Osteocyte (in vitro differentiated cells): ENCODE measurements around the gene NALCN. TPM values are rescaled to one million over a fixed set of nuclear protein-coding genes. Genes with fewer than 3 reads are reported as not detected.

Experiments used
- DNase-seq: peaks from one replicate; pipeline ENCODE4 v3.0.0; 2021; ENCODE audit warnings: mixed read lengths; ENCODE audit not compliant: unreplicated experiment; ENCODE audit errors: extremely low spot score
- H3K27ac Mint-ChIP-seq: one replicate; pipeline ENCODE4 v1.8.0; 2021; ENCODE audit warnings: mild to moderate bottlenecking, mixed read lengths; ENCODE audit not compliant: unreplicated experiment
- H3K27me3 Mint-ChIP-seq: one replicate; pipeline ENCODE4 v1.8.0; 2021; ENCODE audit warnings: mixed read lengths; ENCODE audit not compliant: unreplicated experiment
- H3K36me3 Mint-ChIP-seq: one replicate; pipeline ENCODE4 v1.8.0; 2021; ENCODE audit warnings: mixed read lengths; ENCODE audit not compliant: unreplicated experiment
- H3K4me1 Mint-ChIP-seq: one replicate; pipeline ENCODE4 v1.8.0; 2021; ENCODE audit warnings: mixed read lengths; ENCODE audit not compliant: unreplicated experiment
- H3K4me3 Mint-ChIP-seq: one replicate; pipeline ENCODE4 v1.8.0; 2021; ENCODE audit warnings: mild to moderate bottlenecking, moderate library complexity, mixed read lengths; ENCODE audit not compliant: unreplicated experiment
- H3K9me3 Mint-ChIP-seq: one replicate; pipeline ENCODE4 v1.8.0; 2021; ENCODE audit warnings: mixed read lengths; ENCODE audit not compliant: unreplicated experiment
- total RNA-seq: library from RNA; stranded (reverse); gene quantifications from 2 replicates; pipeline ENCODE4 v1.2.1, GENCODE V29; 2021
- TF ChIP-seq, protein P1 (sequence below): fragments of 200-600 bp; sonication (generic); IDR thresholded peaks from 2 replicates; pipeline ENCODE4 v1.5.0; 2021; ENCODE audit warnings: antibody characterized with exemption, mild to moderate bottlenecking, moderate library complexity

Gene NALCN
- total RNA-seq, 1 donor from 2014 or later = 58.8 TPM

DNA sequence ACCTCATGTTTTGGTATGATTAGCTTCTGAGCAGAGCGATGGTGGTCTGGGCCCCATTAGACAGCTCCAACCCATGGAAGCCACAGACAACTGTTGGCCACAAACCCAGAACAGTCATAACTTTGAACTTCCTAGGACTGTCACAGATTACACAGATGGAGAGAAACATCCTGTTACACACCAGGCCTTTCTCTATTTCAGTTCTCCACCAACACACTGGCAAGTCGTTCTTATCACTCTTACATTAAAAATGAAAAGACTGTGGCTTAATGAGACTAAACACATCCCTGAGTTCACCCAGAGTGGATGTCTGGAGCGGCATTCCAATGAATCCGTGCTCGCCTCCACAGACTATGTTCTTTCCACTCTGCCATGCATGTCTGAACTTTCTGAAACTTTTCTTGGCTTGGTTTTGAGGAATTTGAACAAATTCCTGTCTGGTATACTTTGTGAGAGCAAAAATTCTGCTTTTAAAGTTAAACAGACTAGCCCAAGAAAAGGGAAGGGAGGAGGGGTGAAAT, 109.1 kb downstream of the NALCN start:
- Mint-ChIP-seq H3K27ac (peak overlapping the region; percentile 96), H3K9me3 (no peaks in the 10 kb centered on the region), H3K4me1 (peaks cover 69% of the 10 kb centered on the region), H3K27me3 (no peaks in the 10 kb centered on the region), H3K4me3 (peak overlapping the region; percentile 27), H3K36me3 (peaks cover 1% of the 10 kb centered on the region)
- TF ChIP-seq, protein P1, sequence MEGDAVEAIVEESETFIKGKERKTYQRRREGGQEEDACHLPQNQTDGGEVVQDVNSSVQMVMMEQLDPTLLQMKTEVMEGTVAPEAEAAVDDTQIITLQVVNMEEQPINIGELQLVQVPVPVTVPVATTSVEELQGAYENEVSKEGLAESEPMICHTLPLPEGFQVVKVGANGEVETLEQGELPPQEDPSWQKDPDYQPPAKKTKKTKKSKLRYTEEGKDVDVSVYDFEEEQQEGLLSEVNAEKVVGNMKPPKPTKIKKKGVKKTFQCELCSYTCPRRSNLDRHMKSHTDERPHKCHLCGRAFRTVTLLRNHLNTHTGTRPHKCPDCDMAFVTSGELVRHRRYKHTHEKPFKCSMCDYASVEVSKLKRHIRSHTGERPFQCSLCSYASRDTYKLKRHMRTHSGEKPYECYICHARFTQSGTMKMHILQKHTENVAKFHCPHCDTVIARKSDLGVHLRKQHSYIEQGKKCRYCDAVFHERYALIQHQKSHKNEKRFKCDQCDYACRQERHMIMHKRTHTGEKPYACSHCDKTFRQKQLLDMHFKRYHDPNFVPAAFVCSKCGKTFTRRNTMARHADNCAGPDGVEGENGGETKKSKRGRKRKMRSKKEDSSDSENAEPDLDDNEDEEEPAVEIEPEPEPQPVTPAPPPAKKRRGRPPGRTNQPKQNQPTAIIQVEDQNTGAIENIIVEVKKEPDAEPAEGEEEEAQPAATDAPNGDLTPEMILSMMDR = no peak
- no peak for DNase-seq

GRCh38 chr13:101306773-101307172, 109.5 kb downstream of the NALCN start:
- no peak overlapping the region for H3K4me3 Mint-ChIP-seq
- H3K27me3 Mint-ChIP-seq = no peaks in the 10 kb centered on the region
- H3K9me3 Mint-ChIP-seq = no peaks in the 10 kb centered on the region
- peaks cover 70% of the 10 kb centered on the region for H3K4me1 Mint-ChIP-seq
- peaks cover 1% of the 10 kb centered on the region for H3K36me3 Mint-ChIP-seq
- no peak for DNase-seq
- H3K27ac Mint-ChIP-seq = peak overlapping the region; percentile 96
- TF ChIP-seq, protein P1 = no peak

DNA sequence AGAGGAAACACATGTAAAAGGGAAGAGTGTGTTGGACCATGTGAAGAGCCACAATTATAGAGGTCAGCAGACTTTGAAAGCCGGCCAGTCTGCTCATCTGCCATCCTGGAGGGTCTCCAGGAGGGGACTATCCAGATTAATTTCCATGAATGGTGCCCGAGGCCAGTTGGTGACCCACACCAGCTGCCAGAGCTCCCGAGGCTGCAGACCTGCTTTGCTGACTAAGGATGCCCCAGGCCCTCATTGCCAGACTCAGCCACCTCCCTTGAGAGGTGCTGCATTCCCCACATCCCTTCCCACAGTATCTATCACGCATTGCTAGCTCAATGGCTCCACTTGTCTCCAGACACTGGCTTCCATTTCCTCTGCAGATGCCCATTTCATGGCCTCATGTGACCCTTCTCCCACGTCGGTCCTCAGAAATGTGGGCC, 110.3 kb downstream of the NALCN start:
- TF ChIP-seq, protein P1 = no peak
- peak; percentile 84 for DNase-seq
- Mint-ChIP-seq H3K27me3 (no peaks in the 10 kb centered on the region), H3K27ac (peak overlapping the region; percentile 96), H3K9me3 (no peaks in the 10 kb centered on the region), H3K4me3 (no peak overlapping the region), H3K4me1 (peaks cover 70% of the 10 kb centered on the region), H3K36me3 (peaks cover 3% of the 10 kb centered on the region)

DNA sequence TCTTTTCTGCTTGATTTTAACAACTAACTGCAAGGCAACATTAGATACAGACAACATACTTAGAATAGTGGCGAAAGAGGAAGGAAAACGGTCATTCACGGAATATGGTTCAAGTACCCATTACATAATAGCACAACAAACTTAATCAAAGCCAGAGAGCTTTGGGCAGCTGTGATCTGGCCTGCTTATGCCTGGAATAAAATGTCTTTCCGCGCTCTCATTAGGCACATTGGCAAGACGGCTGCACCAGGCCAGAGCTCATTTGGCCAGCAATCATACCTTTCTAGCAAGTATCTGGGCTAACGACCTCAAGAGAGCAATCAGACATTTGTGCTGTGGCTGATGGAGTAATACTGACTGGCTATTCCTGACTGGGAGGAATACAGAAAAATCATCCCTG, 112.8 kb downstream of the NALCN start:
- TF ChIP-seq, protein P1 = no peak
- Mint-ChIP-seq H3K9me3 (no peaks in the 10 kb centered on the region), H3K4me1 (peaks cover 54% of the 10 kb centered on the region), H3K36me3 (peaks cover 6% of the 10 kb centered on the region), H3K4me3 (no peak overlapping the region), H3K27me3 (no peaks in the 10 kb centered on the region), H3K27ac (peak overlapping the region; percentile 35)
- DNase-seq = no peak

- Mint-ChIP-seq H3K4me1 (peaks cover 30% of the 10 kb centered on the region), H3K9me3 (peaks cover 5% of the 10 kb centered on the region), H3K4me3 (no peak overlapping the region), H3K27me3 (no peaks in the 10 kb centered on the region), H3K27ac (no peak overlapping the region), H3K36me3 (peaks cover 26% of the 10 kb centered on the region)
- no peak for DNase-seq
- TF ChIP-seq, protein P1 = no peak
Observed at GRCh38 chr13:101301053-101301452, 115.3 kb downstream of the NALCN start.
